ENCODE measurements around the gene IQCF6. TPM values are rescaled to one million over a fixed set of nuclear protein-coding genes. Genes with fewer than 3 reads are reported as not detected.

Gene IQCF6
- total and polyA plus RNA-seq, 8 donors, result not detected

DNA sequence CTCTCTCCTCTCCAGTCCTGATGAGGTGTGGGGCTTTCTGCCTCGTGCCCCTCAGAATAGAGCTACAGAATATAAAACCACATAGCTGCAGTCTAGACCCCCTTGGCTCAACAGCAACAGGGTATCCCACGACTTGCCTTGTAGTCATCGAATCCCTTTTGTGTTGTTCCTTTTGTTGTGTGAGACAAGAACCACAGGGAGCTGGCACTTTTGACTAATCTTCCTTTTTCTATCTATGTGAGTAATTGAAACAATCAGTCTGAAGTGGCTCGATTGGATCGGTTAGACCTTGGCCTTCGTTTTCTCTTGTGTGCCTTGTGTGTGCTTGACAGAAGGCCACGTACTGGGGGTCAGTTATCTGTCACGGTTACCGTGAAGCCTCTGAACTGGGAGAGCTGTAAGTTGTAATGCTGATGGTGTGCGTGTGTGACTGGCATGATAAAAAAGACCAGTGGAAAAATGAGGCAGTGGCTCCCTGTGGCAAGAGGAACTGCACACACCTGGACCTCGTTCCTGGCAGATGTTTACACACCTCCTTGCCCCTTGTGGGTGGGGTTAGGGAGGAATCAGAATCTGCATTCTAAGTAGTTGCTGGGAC, 23.2 kb upstream of the IQCF6 start:
- no peaks in the 10 kb centered on the region for H3K27me3 ChIP-seq
- no peak overlapping the region for H3K4me3 ChIP-seq
- TF ChIP-seq, protein P1, sequence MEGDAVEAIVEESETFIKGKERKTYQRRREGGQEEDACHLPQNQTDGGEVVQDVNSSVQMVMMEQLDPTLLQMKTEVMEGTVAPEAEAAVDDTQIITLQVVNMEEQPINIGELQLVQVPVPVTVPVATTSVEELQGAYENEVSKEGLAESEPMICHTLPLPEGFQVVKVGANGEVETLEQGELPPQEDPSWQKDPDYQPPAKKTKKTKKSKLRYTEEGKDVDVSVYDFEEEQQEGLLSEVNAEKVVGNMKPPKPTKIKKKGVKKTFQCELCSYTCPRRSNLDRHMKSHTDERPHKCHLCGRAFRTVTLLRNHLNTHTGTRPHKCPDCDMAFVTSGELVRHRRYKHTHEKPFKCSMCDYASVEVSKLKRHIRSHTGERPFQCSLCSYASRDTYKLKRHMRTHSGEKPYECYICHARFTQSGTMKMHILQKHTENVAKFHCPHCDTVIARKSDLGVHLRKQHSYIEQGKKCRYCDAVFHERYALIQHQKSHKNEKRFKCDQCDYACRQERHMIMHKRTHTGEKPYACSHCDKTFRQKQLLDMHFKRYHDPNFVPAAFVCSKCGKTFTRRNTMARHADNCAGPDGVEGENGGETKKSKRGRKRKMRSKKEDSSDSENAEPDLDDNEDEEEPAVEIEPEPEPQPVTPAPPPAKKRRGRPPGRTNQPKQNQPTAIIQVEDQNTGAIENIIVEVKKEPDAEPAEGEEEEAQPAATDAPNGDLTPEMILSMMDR (IDR thresholded peaks at IDR 0.05), result no peak
- no peak for FAIRE-seq
- H3K9me3 ChIP-seq, result no peaks in the 10 kb centered on the region
- intact Hi-C loops (cut with DNase I), result loop anchor here (5.0 to 10.0 kb wide), 4 partner anchors 87 to 407 kb away; partner anchors contain the start of genes DCAF1 (in 2 of the 3) and RBM15B (in 1 of the 3)
- H3K4me1 ChIP-seq, result no peaks in the 10 kb centered on the region
- no peak for ATAC-seq
- H3K27ac ChIP-seq, result no peak overlapping the region
- DNase-seq, result no peak
- no peaks in the 10 kb centered on the region for H3K36me3 ChIP-seq
- 24 to 29% methylated on average over 11 of the region's 11 CpGs for WGBS, 2 donors

DNA sequence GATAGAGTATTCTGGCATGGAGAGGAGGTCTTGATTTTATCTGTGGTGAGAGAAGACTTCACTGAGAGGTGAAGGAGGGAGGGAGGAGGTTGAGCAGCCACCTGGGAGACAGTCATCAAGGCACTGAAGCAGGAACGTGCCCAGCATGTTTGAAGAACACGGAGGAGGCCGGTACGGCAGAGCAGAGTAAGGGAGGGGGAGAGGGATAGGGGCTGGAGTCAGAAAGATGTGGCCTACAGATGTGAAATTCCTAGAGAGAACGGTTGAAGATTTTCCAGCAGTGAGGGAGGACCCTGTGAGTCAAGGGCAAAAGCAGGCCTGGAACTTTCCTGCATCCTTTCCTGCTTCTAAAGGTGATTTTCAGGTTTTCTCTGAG, 21.7 kb upstream of the IQCF6 start:
- Histone ChIP-seq H3K4me3 (no peak overlapping the region), H3K27ac (no peak overlapping the region), H3K36me3 (no peaks in the 10 kb centered on the region), H3K27me3 (peaks cover 0 to 5% (median 0%) of the 10 kb centered on the region in 4 donors), H3K4me1 (no peaks in the 10 kb centered on the region), H3K9me3 (no peaks in the 10 kb centered on the region)
- TF ChIP-seq, protein P1 (IDR thresholded peaks at IDR 0.05), result no peak
- ATAC-seq (no peak), FAIRE-seq (no peak), DNase-seq (no peak)
- intact Hi-C loops (cut with DNase I), result loop anchor here (5.0 to 10.0 kb wide), 4 partner anchors 86 to 406 kb away; partner anchors contain the start of genes DCAF1 (in 2 of the 3) and RBM15B (in 1 of the 3)
- WGBS, 2 donors, result 55 to 59% methylated on average over 5 of the region's 5 CpGs

DNA sequence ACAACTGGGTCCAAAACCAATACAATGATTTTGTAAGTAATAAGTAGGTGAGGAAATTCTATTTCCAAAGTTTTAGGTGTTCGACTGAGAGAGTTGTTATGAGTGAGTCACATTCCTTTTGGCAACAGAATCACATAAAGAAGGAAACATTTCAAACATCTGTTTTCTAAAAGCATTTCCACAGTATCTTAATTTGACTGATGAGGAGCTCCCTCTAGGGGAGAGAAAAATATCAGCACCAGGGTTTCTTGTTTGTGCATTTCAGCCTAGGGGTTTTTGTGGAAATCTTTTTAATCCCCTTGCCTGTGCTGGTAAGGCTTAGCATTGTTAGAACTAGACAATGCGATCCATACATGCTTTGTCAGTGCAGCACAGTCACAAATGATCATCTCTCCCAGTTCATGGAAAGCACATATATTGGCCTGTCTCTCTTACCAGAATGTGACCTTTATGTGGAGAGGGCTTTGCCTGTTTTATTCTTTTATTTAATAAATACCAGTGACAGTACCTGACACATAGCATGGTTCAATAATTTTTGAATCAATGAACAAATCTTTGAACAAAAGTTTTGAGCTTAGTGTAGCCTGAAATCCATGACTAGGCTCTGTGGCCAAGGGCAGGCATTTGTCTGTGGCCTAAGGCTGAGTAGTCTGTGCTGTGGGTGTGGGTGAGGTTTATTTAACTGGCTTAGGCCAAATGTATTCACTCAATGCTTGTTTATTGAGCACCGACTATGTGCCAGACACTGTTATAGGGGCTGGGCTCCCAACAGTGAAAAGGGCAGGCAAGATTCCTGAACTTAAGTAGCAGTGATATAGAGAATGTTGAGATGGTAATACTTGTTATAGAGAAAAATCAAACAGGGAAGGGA, 21.1 kb upstream of the IQCF6 start:
- no peak overlapping the region for H3K4me3 ChIP-seq
- ATAC-seq, result peak; percentile 76 to 89 (median 86)
- H3K36me3 ChIP-seq, result no peaks in the 10 kb centered on the region
- H3K4me1 ChIP-seq, result no peaks in the 10 kb centered on the region
- TF ChIP-seq, protein P1 (IDR thresholded peaks at IDR 0.05), result peak; percentile 37 to 76 (median 59)
- WGBS, 2 donors, result 10 to 17% methylated on average over 3 of the region's 3 CpGs
- peak in 1 of 6 donors; percentile 39 for DNase-seq
- no peaks in the 10 kb centered on the region for H3K9me3 ChIP-seq
- H3K27me3 ChIP-seq, result peaks cover 0 to 5% (median 0%) of the 10 kb centered on the region in 4 donors
- FAIRE-seq, result peak; percentile 87
- no peak overlapping the region for H3K27ac ChIP-seq
- intact Hi-C loops (cut with DNase I), result loop anchor here (5.0 to 10.0 kb wide), 4 partner anchors 85 to 405 kb away; partner anchors contain the start of genes DCAF1 (in 3 of the 3) and RBM15B (in 1 of the 3)

DNA sequence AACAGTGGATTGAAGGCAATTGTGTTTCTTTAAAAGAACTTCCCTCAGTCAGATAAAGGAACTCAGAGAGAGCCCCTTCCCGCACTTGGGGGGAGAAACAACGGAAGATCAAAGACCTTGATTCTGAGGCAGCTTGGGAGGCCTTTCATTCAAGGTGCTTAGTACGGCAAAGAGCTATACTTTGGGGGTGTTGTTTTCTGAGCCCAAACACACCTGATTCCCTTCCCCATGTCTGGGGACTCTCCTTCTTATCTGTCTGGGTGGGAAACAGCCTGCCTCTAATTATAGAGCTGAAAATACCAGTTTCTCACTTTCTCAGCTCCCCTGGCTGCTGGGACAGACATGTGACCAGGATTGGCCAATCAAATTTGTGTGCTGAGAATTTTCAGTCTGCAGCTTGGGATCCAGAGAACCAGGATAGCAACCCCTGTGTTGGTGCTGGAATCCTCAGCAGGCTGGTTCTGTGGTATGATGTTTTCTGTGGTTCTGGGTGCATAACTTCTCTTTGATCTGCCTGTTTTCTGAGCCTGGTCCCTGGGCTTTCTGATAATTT, 19.4 kb upstream of the IQCF6 start:
- no peak overlapping the region for H3K27ac ChIP-seq
- DNase-seq (no peak), ATAC-seq (peak in 1 of 4 donors; percentile 16), FAIRE-seq (no peak)
- no peak overlapping the region for H3K4me3 ChIP-seq
- no peaks in the 10 kb centered on the region for H3K4me1 ChIP-seq
- TF ChIP-seq, protein P1 (IDR thresholded peaks at IDR 0.05), result no peak
- H3K36me3 ChIP-seq, result no peaks in the 10 kb centered on the region
- intact Hi-C loops (cut with DNase I), result loop anchor here in 1 of 3 donors (5.0 kb wide), 1 partner anchor 296 kb away; the partner anchor contains the start of gene DCAF1
- H3K9me3 ChIP-seq, result no peaks in the 10 kb centered on the region
- H3K27me3 ChIP-seq, result peaks cover 0 to 5% (median 0%) of the 10 kb centered on the region in 4 donors
- WGBS, 2 donors, result 24 to 30% methylated on average over 3 of the region's 3 CpGs
